A549 (cell line): Measurements from ENCODE around the gene PZP. TPM values are rescaled to one million over a fixed set of nuclear protein-coding genes. Genes with fewer than 3 reads are reported as not detected.

ENCODE experiments used
- ATAC-seq, 2 experiments: fragments of 200-7000 bp in 1 of 2; fragments of >200 bp in 1 of 2; cut with Nextera tagmentation in 1 of 2; cut with Tn5 transposase in 1 of 2; 3 replicates each; pipeline versions ENCODE4 v1.8.0 to v1.9.1; 2018 to 2020; ENCODE audit warnings: mild to moderate bottlenecking in 1 of 2, moderate library complexity in 1 of 2
- CTCF ChIA-PET: fragments of 300-600 bp; sonication (Branson Sonifier 250); formaldehyde crosslinking; extraction: SDS; loops from one replicate; lab custom pipeline; 2021; ENCODE audit warnings: antibody characterized with exemption, inconsistent platforms; lab: Yijun Ruan, JAX
- POLR2A ChIA-PET: fragments of 350-600 bp; formaldehyde crosslinking; extraction: SDS; loops from one replicate; lab custom pipeline; 2021; ENCODE audit warnings: antibody characterized with exemption, inconsistent platforms; lab: Yijun Ruan, JAX
- DNase-seq, 2 experiments: peaks; one replicate each; pipeline versions ENCODE4 v3.0.0 to v3.0.0-alpha.2; 2011 to 2016; ENCODE audit warnings: low read depth in 1 of 2, low spot score in 1 of 2
- FAIRE-seq: peaks from 2 replicates; lab custom pipeline; 2011; peaks lifted over from hg19 to GRCh38; lab: Jason Lieb, UNC
- H3K27ac ChIP-seq, 2 experiments: fragments of >200 bp; sonication (Bioruptor Twin); formaldehyde crosslinking; 3 replicates each; pipeline ENCODE4 v1.5.1; 2016 to 2017
- H3K4me1 ChIP-seq: fragments of >200 bp; sonication (Bioruptor Twin); formaldehyde crosslinking; 3 replicates; pipeline ENCODE4 v1.6.1; 2016
- H3K4me2 ChIP-seq: fragments of >200 bp; sonication (Bioruptor Twin); formaldehyde crosslinking; 3 replicates; pipeline ENCODE4 v1.6.1; 2016
- H3K4me3 ChIP-seq: fragments of >200 bp; sonication (Bioruptor Twin); formaldehyde crosslinking; 3 replicates; pipeline ENCODE4 v1.5.1; 2016
- H3K9me3 ChIP-seq: fragments of >200 bp; sonication (Bioruptor Twin); formaldehyde crosslinking; 3 replicates; pipeline ENCODE4 v1.6.1; 2016
- BCL3 ChIP-seq: fragments of >200 bp; sonication (Bioruptor Twin); formaldehyde crosslinking; IDR thresholded peaks from 3 replicates; pipeline ENCODE4 v1.6.1; 2016
- CBX2 ChIP-seq: fragments of 200-600 bp; sonication (generic); IDR thresholded peaks from 2 replicates; pipeline ENCODE4 v1.6.1; 2016; ENCODE audit warnings: low read depth, mild to moderate bottlenecking, borderline replicate concordance
- CTCF ChIP-seq: fragments of >200 bp; sonication (Bioruptor Twin); formaldehyde crosslinking; IDR thresholded peaks from 3 replicates; pipeline ENCODE4 v1.5.1; 2016
- E2F6 ChIP-seq: IDR thresholded peaks from 2 replicates; pipeline ENCODE4 v1.6.1; 2012; ENCODE audit warnings: low read depth, borderline replicate concordance
- ELK1 ChIP-seq: fragments of 150-350 bp; IDR thresholded peaks from 2 replicates; pipeline ENCODE4 v1.6.1; 2014; ENCODE audit warnings: low read depth, mild to moderate bottlenecking, low read length
- EP300 ChIP-seq, 2 experiments: fragments of >200 bp; sonication (Bioruptor Twin); formaldehyde crosslinking; IDR thresholded peaks; 2 replicates in 1 of 2; 3 replicates in 1 of 2; pipeline ENCODE4 v1.6.1; 2016 to 2017
- FOXS1 ChIP-seq: fragments of 250-450 bp; sonication (Bioruptor Pico); IDR thresholded peaks from 2 replicates; pipeline ENCODE4 v1.5.0; 2020; ENCODE audit warnings: mild to moderate bottlenecking, moderate library complexity
- GATA3 ChIP-seq: IDR thresholded peaks from 2 replicates; pipeline ENCODE4 v1.6.1; 2012; ENCODE audit warnings: borderline replicate concordance
- HDAC2 ChIP-seq: fragments of 200-600 bp; sonication (generic); IDR thresholded peaks from 2 replicates; pipeline ENCODE4 v1.6.1; 2016
- HES2 ChIP-seq: fragments of >200 bp; sonication (Bioruptor Twin); formaldehyde crosslinking; IDR thresholded peaks from 2 replicates; pipeline ENCODE4 v1.6.1; 2016
- HMGXB4 ChIP-seq: fragments of 250-450 bp; sonication (Bioruptor Pico); IDR thresholded peaks from 2 replicates; pipeline ENCODE4 v1.5.0; 2021; ENCODE audit warnings: mild to moderate bottlenecking, moderate library complexity, borderline replicate concordance
- HOXB13 ChIP-seq: fragments of 250-450 bp; sonication (Bioruptor Pico); IDR thresholded peaks from 2 replicates; pipeline ENCODE4 v1.5.0; 2020; ENCODE audit warnings: low read depth, mild to moderate bottlenecking, moderate library complexity
- KDM1A ChIP-seq: fragments of 200-600 bp; sonication (generic); IDR thresholded peaks from 2 replicates; pipeline ENCODE4 v1.6.1; 2016; ENCODE audit warnings: low read depth, mild to moderate bottlenecking
- MAZ ChIP-seq: fragments of 150-350 bp; IDR thresholded peaks from 2 replicates; pipeline ENCODE4 v1.6.1; 2014; ENCODE audit warnings: antibody characterized with exemption, low read depth, low read length, borderline replicate concordance
- NFE2L2 ChIP-seq: fragments of 150-350 bp; conservative IDR thresholded peaks from 2 replicates; pipeline ENCODE4 v1.6.1; 2014; ENCODE audit warnings: low read length
- NR3C1 ChIP-seq: fragments of >200 bp; sonication (Bioruptor Twin); formaldehyde crosslinking; IDR thresholded peaks from 3 replicates; pipeline ENCODE4 v1.6.1; 2017
- POLR2A ChIP-seq: IDR thresholded peaks from 2 replicates; pipeline ENCODE4 v1.6.1; 2012; ENCODE audit warnings: mild to moderate bottlenecking, low read length
- RAD21 ChIP-seq, 2 experiments: fragments of >200 bp in 1 of 2; sonication (Bioruptor Twin) in 1 of 2; formaldehyde crosslinking in 1 of 2; IDR thresholded peaks in 1 of 2; conservative IDR thresholded peaks in 1 of 2; 2 replicates in 1 of 2; 3 replicates in 1 of 2; pipeline ENCODE4 v1.6.1; 2012 to 2018; ENCODE audit warnings: inconsistent platforms in 1 of 2
- RCOR1 ChIP-seq: fragments of 150-350 bp; IDR thresholded peaks from 2 replicates; pipeline ENCODE4 v1.6.1; 2014; ENCODE audit warnings: antibody characterized with exemption, low read length, low read depth
- REST ChIP-seq: fragments of 200-600 bp; sonication (generic); IDR thresholded peaks from 2 replicates; pipeline ENCODE4 v1.6.1; 2016; ENCODE audit warnings: antibody characterized with exemption, mild to moderate bottlenecking, moderate library complexity
- SREBF2 ChIP-seq: fragments of 450-650 bp; IDR thresholded peaks from 2 replicates; pipeline ENCODE4 v1.6.1; 2014; ENCODE audit warnings: mild to moderate bottlenecking, moderate library complexity
- TP53 ChIP-seq: fragments of 250-450 bp; sonication (Bioruptor Pico); IDR thresholded peaks from 2 replicates; pipeline ENCODE4 v1.5.0; 2021; ENCODE audit warnings: mild to moderate bottlenecking, moderate library complexity
- USF2 ChIP-seq: fragments of 450-650 bp; IDR thresholded peaks from 2 replicates; pipeline ENCODE4 v1.6.1; 2014; ENCODE audit warnings: antibody characterized with exemption
- WGBS: methylation state at CpG from one replicate; pipeline ENCODE4 v1.1.6; 2017; ENCODE audit errors: missing lambda C conversion rate; 5-methylcytosine and 5-hydroxymethylcytosine counted together
- polyA plus RNA-seq, 4 experiments: library from polyadenylated mRNA; depleted of rRNA in 3 of 4; stranded (reverse); fragments of >200 nt; fragmentation: RNase III in 1 of 4; extraction: RNeasy Plus Mini Kit Qiagen cat#74134 plus additional on column Dnase treatment in 1 of 4; gene quantifications; 2 replicates in 3 of 4; 3 replicates in 1 of 4; pipeline ENCODE4 v1.2.3, GENCODE V29; 2011 to 2017

The PZP gene
- polyA plus RNA-seq, 2 of the 4 experiments (the other 2 are of a cell fraction), result not detected

GRCh38 chr12:9163392-9163791 is 44.8 kb downstream of the PZP start:
- Histone ChIP-seq H3K4me3 (no peak overlapping the region), H3K4me2 (no peak overlapping the region), H3K4me1 (no peaks in the 10 kb centered on the region), H3K27ac (no peak overlapping the region), H3K9me3 (no peaks in the 10 kb centered on the region)
- WGBS, result 59% methylated on average over 5 of the region's 5 CpGs
- ATAC-seq, result no peak
- DNase-seq, result no peak
- FAIRE-seq, result no peak
- TF ChIP-seq CTCF (no peak), RAD21 (conservative IDR thresholded peaks at IDR 0.05 in 1 of 2, IDR thresholded peaks at IDR 0.05 in 1 of 2) (no peak), HDAC2 (no peak), NR3C1 (no peak), HMGXB4 (CRISPR knock-in tag) (no peak), E2F6 (no peak), MAZ (no peak), KDM1A (no peak), TP53 (CRISPR knock-in tag) (no peak), BCL3 (no peak), RCOR1 (no peak), NFE2L2 (no peak), HES2 (no peak)
- POLR2A ChIA-PET, result no interaction called here
- CTCF ChIA-PET, result no interaction called here

- H3K4me2 ChIP-seq, result no peak overlapping the region
- H3K9me3 ChIP-seq, result no peaks in the 10 kb centered on the region
- DNase-seq (no peak), ATAC-seq (no peak), FAIRE-seq (no peak)
- H3K4me1 ChIP-seq, result no peaks in the 10 kb centered on the region
- TF ChIP-seq USF2 (no peak), POLR2A (no peak), GATA3 (no peak), SREBF2 (no peak)
- CTCF ChIA-PET, result interaction anchor here (0.7 kb wide), 1 partner anchor 9 kb away, joined by 3 read pairs; no protein-coding TSS in a partner anchor
- WGBS, result 1% methylated on average over 4 of the region's 4 CpGs
- H3K4me3 ChIP-seq, result no peak overlapping the region
- no peak overlapping the region for H3K27ac ChIP-seq
- POLR2A ChIA-PET, result no interaction called here
Measured at GRCh38 chr12:9156119-9156518, 52.1 kb downstream of the PZP start.

GRCh38 chr12:9149372-9149771 is 58.8 kb downstream of the PZP start:
- ChIA-PET CTCF (no interaction called here), POLR2A (no interaction called here)
- H3K27ac ChIP-seq, result no peak overlapping the region
- no peak for FAIRE-seq
- 0 out of 3 replicates have a peak, but pooled peaks cover 3% of the 10 kb centered on the region for H3K9me3 ChIP-seq
- peak in 1 of 2 experiments; percentile 10 for DNase-seq
- no peaks in the 10 kb centered on the region for H3K4me1 ChIP-seq
- no peak for ATAC-seq
- H3K4me2 ChIP-seq, result no peak overlapping the region
- 33% methylated on average over 6 of the region's 6 CpGs for WGBS
- no peak overlapping the region for H3K4me3 ChIP-seq
- no peak for TF ChIP-seq HDAC2
- no peak for TF ChIP-seq REST
- TF ChIP-seq RCOR1, result no peak
- no peak for TF ChIP-seq EP300 (IDR thresholded peaks at IDR 0.05)
- TF ChIP-seq NR3C1, result no peak
- no peak for TF ChIP-seq CBX2
- TF ChIP-seq ELK1, result no peak
- TF ChIP-seq HOXB13 (CRISPR knock-in tag), result no peak
- TF ChIP-seq FOXS1, result no peak
